Cardiac fibroblast (primary cell): Measurements from ENCODE around the gene SLC12A7.

Source experiments
- DNase-seq, 2 donors: peaks; one replicate each; pipeline versions ENCODE4 v3.0.0 to v3.0.0-alpha.2; 2010; ENCODE audit warnings: low read depth in 2 of 2
- H3K4me3 ChIP-seq, 2 donors: replicated peaks in 1 of 2; 1 replicate in 1 of 2; 2 replicates in 1 of 2; pipeline ENCODE4 v1.5.1; 2011; ENCODE audit warnings: low read depth in 2 of 2, low read length in 2 of 2, mild to moderate bottlenecking in 2 of 2, moderate library complexity in 1 of 2
- CTCF ChIP-seq: IDR thresholded peaks from one replicate; pipeline ENCODE4 v1.5.1; 2011; ENCODE audit warnings: low read depth, mild to moderate bottlenecking, low read length, inconsistent platforms

SLC12A7 gene

GRCh38 chr5:1005904-1006655 is 105.8 kb downstream of the SLC12A7 start:
- TF ChIP-seq CTCF = no peak
- no peak for DNase-seq
- no peak overlapping the region for H3K4me3 ChIP-seq

GRCh38 chr5:1005249-1005851 is 106.5 kb downstream of the SLC12A7 start:
- H3K4me3 ChIP-seq = peak overlapping the region; percentile 40 to 46

GRCh38 chr5:1004461-1005248 is 107.2 kb downstream of the SLC12A7 start:
- peak overlapping the region; percentile 40 to 46 for H3K4me3 ChIP-seq
- peak; percentile 54 to 55 for DNase-seq
- TF ChIP-seq CTCF = peak; percentile 44

More at GRCh38 chr5:1005249-1005851, 106.5 kb downstream of the SLC12A7 start:
- no peak for DNase-seq
- TF ChIP-seq CTCF = no peak

DNA sequence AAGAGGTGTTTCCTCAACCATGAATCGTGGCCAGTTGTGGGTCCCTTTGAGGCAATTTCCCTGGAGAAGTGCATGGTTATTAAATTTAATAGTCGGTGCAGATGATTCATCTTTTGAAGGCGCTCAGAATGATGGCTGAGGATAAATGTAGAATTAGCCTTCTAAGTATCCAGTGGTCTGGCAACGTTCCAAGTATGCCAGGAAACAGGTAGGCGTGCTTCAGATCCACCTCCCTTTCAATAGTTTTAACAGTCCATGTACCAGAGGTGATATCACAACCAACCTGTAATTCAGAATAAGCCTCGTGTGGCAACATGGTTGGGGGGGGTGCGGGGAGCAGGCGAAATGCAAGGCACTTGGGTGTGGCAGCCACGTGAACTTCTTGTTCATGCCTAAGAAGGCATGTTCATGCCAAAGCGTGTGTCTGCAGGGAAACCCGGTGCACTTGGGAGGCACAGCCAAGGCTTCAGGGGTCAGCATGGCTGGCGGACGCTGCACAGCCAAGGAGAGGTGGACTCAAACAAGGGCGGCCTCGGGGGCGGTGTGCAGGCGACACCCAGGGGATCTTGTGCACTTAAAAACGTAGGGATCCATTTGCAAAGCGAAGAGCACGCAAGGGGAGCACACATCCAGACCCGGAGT is 108.4 kb downstream of the SLC12A7 start:
- no peak for TF ChIP-seq CTCF
- no peak overlapping the region for H3K4me3 ChIP-seq
- peak in 1 of 2 donors; percentile 31 for DNase-seq

GRCh38 chr5:1002836-1003235 is 109.0 kb downstream of the SLC12A7 start:
- no peak for TF ChIP-seq CTCF
- no peak for DNase-seq
- no peak overlapping the region for H3K4me3 ChIP-seq

- H3K4me3 ChIP-seq = no peak overlapping the region
- TF ChIP-seq CTCF = no peak
- DNase-seq = no peak
Measured at GRCh38 chr5:1002271-1002546, 109.7 kb downstream of the SLC12A7 start.
